Stimulated activated CD4-positive, alpha-beta T cell treated with anti-CD3 and anti-CD28 coated beads, Interleukin-4, amount 100 ng/mL, for 4 hours (primary cell): ENCODE results near the gene DCDC2.
"Not testable (repeated sequence)": the region's sequence is repeated elsewhere in the genome, so short reads cannot be mapped to it uniquely, and the experiment has no call there.

Experiments used
- DNase-seq, 2 experiments: peaks; one replicate each; pipeline ENCODE4 v3.0.0-alpha.2; 2020

DCDC2 gene

GRCh38 chr6:24207413-24207812 is 150.4 kb downstream of the DCDC2 start:
- no peak for DNase-seq

- DNase-seq: no peak
Measured at GRCh38 chr6:24205020-24205492, 152.8 kb downstream of the DCDC2 start.

- DNase-seq: not testable (repeated sequence)
Measured at GRCh38 chr6:24204113-24204512, 153.7 kb downstream of the DCDC2 start.

- no peak for DNase-seq
Measured at GRCh38 chr6:24197892-24198291, 160.0 kb downstream of the DCDC2 start.

DNA sequence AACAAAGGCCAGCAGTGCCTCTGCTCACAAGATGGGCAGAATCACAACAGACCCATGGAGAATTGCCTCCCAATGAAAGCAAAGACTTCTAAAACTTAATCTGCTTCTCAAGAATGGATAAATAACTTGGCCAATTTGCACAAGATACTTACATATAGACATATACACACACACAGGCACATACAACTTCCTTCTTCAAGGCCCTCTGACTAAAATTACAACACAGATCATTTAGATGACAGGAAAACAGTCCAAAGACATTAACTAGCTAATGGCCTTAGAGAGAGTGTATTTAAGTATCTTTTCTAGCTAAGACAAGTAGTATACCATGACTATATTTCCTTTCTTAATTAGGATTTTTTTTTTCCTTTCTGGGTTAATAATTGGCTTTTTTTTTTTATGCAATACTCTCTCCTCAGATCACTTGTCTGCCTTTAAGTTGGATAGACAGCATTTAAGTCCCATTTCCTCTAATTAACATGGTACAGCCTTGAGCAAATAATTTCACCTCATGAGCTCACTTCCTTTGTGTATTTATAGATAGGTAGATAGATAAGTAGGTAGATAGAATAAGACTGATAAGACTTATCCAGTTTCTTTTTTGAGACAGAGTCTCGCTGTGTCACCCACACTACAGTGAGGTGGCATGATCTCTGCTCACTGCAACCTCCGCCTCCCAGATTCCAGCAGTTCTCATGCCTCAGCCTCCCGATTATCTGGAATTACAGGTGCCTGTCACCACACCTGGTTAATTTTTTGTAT is 161.8 kb downstream of the DCDC2 start:
- DNase-seq: no peak

DNA sequence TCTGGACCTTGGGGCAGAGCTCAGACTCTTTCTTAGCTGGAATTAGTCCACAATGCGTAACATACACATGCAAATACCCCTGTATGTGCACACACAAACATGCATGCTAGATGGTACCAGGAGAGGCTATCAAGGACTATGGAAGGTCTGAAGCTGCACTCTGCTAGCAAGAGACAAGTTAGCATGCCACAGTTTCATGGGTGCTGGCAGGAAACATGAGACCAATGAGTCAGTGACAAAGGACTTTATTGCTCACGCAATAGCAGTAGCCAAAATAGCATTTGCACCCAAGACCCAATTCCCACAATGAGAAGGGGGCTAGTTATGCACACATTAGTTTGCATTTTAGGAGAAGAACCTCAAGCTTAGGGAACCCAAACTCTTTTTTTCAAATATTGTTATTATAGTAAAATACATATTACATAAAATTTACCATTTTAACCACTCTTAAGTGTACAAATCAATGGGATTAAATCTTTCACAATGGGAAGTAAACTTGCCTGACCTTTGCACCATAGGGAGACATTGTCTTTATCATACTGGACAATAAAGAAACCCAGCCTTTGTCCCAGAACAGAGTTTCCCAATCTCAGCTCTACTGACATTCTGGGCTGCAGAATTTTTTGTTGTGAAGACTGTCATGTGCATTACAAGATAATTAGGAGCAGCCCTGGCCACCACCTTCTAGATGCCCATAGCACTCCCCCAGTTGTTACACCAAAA is 162.7 kb downstream of the DCDC2 start:
- no peak for DNase-seq

- DNase-seq: no peak
Measured at GRCh38 chr6:24193364-24193763, 164.5 kb downstream of the DCDC2 start.

DNA sequence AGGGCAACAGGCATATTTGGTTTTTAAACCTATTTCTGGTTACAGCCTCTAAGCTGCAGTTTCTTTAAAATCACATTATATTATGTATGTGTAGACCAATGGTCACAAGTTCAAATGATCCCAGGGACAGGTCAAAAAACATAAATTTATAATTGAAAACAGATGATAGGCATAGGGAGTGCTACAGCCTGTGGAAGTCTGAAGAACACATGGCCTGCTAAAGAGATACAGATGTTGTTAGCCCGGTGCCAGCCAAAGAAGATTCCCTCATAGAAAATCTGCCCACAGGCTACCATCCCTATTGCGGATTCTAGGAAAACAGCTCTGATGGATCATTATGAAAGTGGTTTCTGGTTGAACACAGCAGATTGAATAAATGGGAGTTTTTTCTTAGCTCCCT is 166.5 kb downstream of the DCDC2 start:
- no peak for DNase-seq

DNA sequence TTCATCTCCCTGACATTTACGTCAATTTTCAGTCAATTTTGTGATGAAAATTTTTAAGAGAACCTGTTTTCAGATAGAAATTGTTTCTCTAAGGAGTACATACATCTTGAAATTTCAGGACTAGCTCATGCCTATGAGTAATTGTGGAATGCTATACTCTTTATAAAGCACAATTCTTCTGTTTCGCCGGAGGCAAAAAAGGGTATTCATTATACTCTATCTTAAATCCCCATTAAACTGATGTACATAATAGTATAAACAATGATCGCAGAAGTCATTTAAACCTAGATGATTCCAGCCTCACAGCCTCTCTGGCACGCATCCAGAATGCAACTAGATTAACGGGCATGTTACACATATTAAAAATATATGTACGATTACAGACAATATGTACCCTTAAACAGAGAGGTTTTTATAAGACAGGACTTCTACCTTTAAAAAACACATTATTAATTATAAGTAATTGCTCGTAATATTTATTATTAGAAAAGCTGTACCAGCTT is 169.2 kb downstream of the DCDC2 start:
- DNase-seq: no peak

DNA sequence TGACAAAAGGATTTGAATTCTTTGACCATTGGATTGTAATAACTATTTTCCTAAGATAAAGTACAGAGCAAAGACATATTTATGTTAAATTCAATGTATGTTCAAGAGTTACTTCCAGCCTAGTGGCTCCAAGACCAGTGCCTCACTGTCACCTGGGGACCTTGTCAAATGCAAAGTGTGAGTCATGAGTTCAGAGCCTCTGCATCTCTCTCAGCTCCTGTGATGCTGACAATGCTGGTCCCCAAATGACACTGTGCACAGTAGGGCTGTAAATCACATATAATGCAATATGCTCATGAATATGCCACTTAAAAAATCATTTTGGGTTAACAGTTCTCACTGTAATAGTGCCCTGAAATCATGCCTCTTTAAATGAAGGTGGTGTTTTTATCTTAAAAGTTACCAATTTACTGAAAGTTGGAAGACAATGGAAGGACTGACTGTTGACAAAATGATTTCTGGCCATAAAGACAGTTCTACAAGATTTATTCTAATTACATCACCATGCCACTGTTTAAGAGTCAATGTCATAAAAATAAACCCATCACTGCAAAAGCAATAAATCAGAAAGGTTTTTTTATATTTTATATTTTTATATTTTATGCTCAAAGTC is 169.8 kb downstream of the DCDC2 start:
- DNase-seq: no peak

DNA sequence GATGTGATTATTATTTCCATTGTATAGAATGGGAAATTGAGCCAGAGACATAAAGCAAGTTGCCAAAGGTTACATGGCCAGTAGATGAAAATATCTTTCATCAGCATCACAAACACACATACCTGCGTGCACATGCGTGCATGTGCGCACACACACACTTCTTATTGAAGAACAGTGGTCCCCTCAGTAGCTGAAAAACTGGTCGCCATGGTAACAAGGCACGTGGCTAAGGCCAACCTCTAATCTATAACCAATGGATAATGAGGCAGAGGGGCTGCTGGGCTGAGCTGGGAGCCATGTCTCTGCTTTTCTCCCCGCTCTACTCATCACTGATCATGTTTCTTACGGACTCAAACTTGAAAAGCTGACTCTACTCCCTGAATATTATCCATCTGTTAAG is 171.5 kb downstream of the DCDC2 start:
- no peak for DNase-seq

DNA sequence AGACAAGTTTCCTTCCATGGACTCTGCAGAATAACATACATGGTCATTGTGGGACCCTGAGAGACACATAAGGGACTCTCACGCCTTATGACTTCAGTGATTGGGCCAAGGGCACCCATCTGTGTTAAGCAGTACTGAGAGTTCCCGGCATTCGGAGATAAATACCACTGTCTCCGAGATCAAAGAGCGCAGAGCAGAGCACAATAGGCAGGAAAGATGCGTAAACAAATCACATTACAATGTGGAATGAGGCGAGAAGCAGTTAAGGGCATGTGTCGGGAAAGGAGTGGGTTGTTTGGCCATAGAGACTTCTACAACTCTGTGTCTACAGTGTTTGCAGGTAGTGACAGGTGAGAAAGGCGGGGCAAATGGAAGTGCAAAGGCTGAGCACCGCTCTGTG is 174.3 kb downstream of the DCDC2 start:
- no peak for DNase-seq

DNA sequence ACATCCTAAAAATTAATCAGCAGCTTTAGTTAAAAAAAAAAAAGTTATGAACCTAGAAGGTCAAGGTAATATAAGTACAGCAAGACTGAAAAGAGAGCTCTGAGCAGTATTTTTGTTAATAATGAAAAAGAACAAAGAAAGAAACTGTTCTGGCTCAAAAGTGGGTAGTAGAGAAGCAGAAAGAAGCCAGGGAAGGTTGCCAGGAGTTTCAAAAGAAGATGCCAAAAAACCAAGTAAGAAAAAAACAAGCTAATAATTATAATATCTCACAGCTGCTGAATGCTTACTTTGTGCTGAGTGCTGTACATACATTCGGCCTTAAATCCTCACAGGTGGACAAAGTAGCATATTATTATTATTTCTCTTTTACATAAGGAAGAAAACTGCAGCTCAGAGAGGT is 200.0 kb downstream of the DCDC2 start:
- no peak for DNase-seq

- DNase-seq: no peak
Measured at GRCh38 chr6:24154121-24154520, 203.7 kb downstream of the DCDC2 start.

- DNase-seq: no peak
Measured at GRCh38 chr6:24152014-24152413, 205.8 kb downstream of the DCDC2 start.

GRCh38 chr6:24149836-24150235 is 208.0 kb downstream of the DCDC2 start:
- DNase-seq: no peak

DNA sequence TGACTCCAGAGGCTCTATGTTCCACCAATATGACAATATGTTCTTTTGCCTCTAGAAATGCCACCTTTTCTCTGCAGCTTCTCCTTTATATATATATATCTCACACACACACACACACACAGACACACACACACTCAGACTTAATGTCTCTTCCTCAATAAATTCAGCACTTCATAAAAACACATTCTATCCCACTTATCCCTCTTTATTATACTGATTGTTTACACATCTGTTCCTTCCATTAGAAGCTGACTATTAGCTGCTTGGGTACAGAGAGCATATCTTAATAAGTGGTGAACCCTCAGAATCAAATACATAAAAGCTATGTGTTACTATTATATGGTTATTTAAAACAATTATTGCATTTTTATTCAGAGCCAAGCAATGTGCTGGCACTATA is 208.6 kb downstream of the DCDC2 start:
- DNase-seq: no peak

DNA sequence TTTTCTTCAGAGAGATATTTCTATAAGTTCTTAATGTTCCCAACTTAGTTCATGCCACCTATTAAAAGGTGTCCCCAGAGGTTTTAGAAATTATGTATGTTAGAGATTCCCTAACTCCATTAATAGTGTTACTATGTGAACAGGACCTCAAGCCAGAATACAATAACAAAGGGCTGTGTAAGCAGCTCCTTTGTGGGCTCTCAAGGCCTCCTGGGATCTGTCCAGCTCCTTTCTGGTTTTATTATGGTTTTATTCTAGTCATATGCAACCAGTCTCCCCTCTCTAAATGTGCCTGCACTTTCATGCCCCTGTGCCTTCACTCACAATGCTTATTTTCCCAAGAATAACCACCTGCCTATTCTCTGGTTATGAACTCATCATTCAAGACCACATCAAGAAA is 209.2 kb downstream of the DCDC2 start:
- no peak for DNase-seq

- no peak for DNase-seq
Measured at GRCh38 chr6:24148154-24148570, 209.7 kb downstream of the DCDC2 start.

GRCh38 chr6:24147511-24148153 is 210.2 kb downstream of the DCDC2 start:
- DNase-seq: no peak

- DNase-seq: no peak
Measured at GRCh38 chr6:24146871-24147270, 211.0 kb downstream of the DCDC2 start.

- no peak for DNase-seq
Measured at GRCh38 chr6:24145690-24146131, 212.1 kb downstream of the DCDC2 start.

GRCh38 chr6:24142733-24143132 is 215.1 kb downstream of the DCDC2 start:
- not testable (repeated sequence) for DNase-seq
